Keratinocyte (primary cell): ENCODE data around the gene COG6. TPM values are rescaled to one million over a fixed set of nuclear protein-coding genes. Genes with fewer than 3 reads are reported as not detected.

Experiments
- DNase-seq: peaks from one replicate; pipeline ENCODE4 v3.0.0-alpha.2; 2011; ENCODE audit warnings: low read depth, missing footprints, low spot score
- FAIRE-seq: peaks from 2 replicates; lab custom pipeline; 2011; peaks lifted over from hg19 to GRCh38; lab: Jason Lieb, UNC
- H2AFZ ChIP-seq: 2 replicates; pipeline ENCODE4 v1.6.0; 2012; ENCODE audit warnings: low read length, control low read depth, inconsistent platforms; ENCODE audit not compliant: control insufficient read depth
- H3K27ac ChIP-seq: 2 replicates; pipeline ENCODE4 v1.5.1; 2011; ENCODE audit warnings: low read length; ENCODE audit not compliant: control insufficient read depth, insufficient read depth
- H3K27me3 ChIP-seq: 3 replicates; pipeline ENCODE4 v1.6.0; 2011; ENCODE audit warnings: low read length; ENCODE audit not compliant: control insufficient read depth, insufficient read depth; ENCODE audit errors: extremely low read depth
- H3K36me3 ChIP-seq, 2 experiments: 2 replicates in 1 of 2; 3 replicates in 1 of 2; pipeline ENCODE4 v1.5.1; 2011; ENCODE audit warnings: low read length in 2 of 2, mild to moderate bottlenecking in 1 of 2; ENCODE audit not compliant: control insufficient read depth in 2 of 2, insufficient read depth in 2 of 2; ENCODE audit errors: extremely low read depth in 1 of 2
- H3K4me1 ChIP-seq: 3 replicates; pipeline ENCODE4 v1.5.1; 2011; ENCODE audit warnings: low read length; ENCODE audit not compliant: control insufficient read depth, insufficient read depth; ENCODE audit errors: extremely low read depth
- H3K4me2 ChIP-seq: 3 replicates; pipeline ENCODE4 v1.6.0; 2011; ENCODE audit warnings: low read depth, low read length; ENCODE audit not compliant: control insufficient read depth, insufficient read depth; ENCODE audit errors: extremely low read depth
- H3K4me3 ChIP-seq, 3 experiments: fragments of 200-600 bp in 1 of 3; sonication (generic) in 1 of 3; 2 replicates in 2 of 3; 3 replicates in 1 of 3; pipeline ENCODE4 v1.5.1; 2011 to 2016; ENCODE audit warnings: low read length in 3 of 3, mild to moderate bottlenecking in 3 of 3, control low read depth in 2 of 3, inconsistent platforms in 1 of 3, low read depth in 1 of 3, mixed read lengths in 1 of 3, mixed run types in 1 of 3, moderate library complexity in 1 of 3; ENCODE audit not compliant: control insufficient read depth in 2 of 3, insufficient read depth in 2 of 3; ENCODE audit errors: extremely low read depth in 1 of 3
- H3K79me2 ChIP-seq: 2 replicates; pipeline ENCODE4 v1.6.0; 2012; ENCODE audit warnings: low read length; ENCODE audit not compliant: control insufficient read depth, insufficient read depth
- H3K9ac ChIP-seq: 3 replicates; pipeline ENCODE4 v1.6.0; 2011; ENCODE audit warnings: low read length; ENCODE audit not compliant: control insufficient read depth, insufficient read depth; ENCODE audit errors: extremely low read depth
- H3K9me1 ChIP-seq: 3 replicates; pipeline ENCODE4 v1.6.0; 2011; ENCODE audit warnings: low read length; ENCODE audit not compliant: control insufficient read depth, insufficient read depth; ENCODE audit errors: extremely low read depth
- H3K9me3 ChIP-seq: 2 replicates; pipeline ENCODE4 v1.5.1; 2012; ENCODE audit warnings: low read depth, low read length; ENCODE audit not compliant: control insufficient read depth
- H4K20me1 ChIP-seq: 3 replicates; pipeline ENCODE4 v1.6.0; 2011; ENCODE audit warnings: low read length; ENCODE audit not compliant: control insufficient read depth, insufficient read depth; ENCODE audit errors: extremely low read depth
- EZH2 ChIP-seq: IDR thresholded peaks from one replicate; pipeline ENCODE4 v1.6.1; 2012; ENCODE audit warnings: inconsistent platforms, mild to moderate bottlenecking, low read length, moderate library complexity
- dilution Hi-C: fragments of 300-500 bp; cut with MboI; formaldehyde crosslinking; loops from one replicate; pipeline ENCODE4 v1.7.0; 2020; ENCODE audit warnings: low sequenced_read_pairs; ENCODE audit not compliant: extremely low pct_ligation_motif_present
- polyA plus RNA-seq, 5 experiments: library from polyadenylated mRNA; depleted of rRNA in 3 of 5; stranded (reverse) in 3 of 5; stranded (forward) in 1 of 5; unstranded in 1 of 5; fragments of >200 nt; gene quantifications; 1 replicate in 1 of 5; 2 replicates in 3 of 5; 3 replicates in 1 of 5; pipeline versions ENCODE4 v1.2.1 to v1.2.3, GENCODE V29; 2011 to 2012; ENCODE audit warnings: missing spikeins in 2 of 5, low read depth in 1 of 5, low replicate concordance in 1 of 5
- TF ChIP-seq, protein P1 (sequence below), 3 experiments: IDR thresholded peaks in 1 of 3; conservative IDR thresholded peaks in 1 of 3; optimal IDR thresholded peaks in 1 of 3; 2 replicates in 2 of 3; 3 replicates in 1 of 3; pipeline versions ENCODE3 to v1.5.1; 2011; ENCODE audit warnings: low read length in 3 of 3, mild to moderate bottlenecking in 3 of 3, moderate library complexity in 2 of 3, control low read depth in 1 of 3, inconsistent platforms in 1 of 3; ENCODE audit not compliant: insufficient read depth in 2 of 3; ENCODE audit errors: extremely low read depth in 1 of 3

The COG6 gene
- polyA plus RNA-seq, 1 donor (not counting 4 experiments of a cell fraction or from before 2014, with no cell fraction given), result 25.5 TPM

DNA sequence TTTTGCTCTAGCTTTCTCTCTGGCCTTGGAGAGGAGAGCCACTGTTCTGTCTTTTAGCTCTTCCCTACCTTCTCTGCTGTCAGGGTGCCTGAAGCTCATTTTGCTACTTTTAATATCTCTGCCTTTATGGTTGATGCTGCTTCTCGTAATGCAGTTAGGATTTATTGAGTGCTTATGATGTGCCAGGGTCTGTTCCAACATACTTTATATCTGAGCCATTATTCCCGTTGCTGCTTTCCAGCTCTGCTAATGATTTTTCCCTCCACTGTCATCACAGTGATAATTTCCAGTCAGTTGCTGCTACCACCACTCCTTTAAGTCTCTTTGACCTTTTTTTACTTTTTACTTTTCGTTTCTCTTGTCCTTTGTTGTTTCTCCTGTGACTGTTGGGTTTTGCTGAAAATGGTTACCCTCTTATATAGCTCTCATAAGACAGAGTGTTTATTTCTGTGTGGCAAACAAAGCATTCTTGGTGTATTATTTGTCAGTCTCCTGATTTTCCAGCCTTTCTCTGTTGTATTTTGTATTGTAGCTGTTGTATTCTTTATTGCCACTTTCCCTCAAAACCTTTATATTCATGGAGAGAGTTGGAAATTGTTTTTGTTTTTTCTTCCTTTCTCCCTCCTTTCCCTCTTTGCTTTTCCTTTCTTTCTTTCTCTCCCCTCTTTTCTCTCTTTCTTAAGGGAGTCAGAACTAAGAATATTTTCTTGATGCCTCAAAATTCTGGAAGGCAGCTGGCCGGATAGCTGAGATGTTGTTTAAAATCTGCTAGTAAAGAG lies 37.4 kb downstream of the COG6 start:
- no peaks in the 10 kb centered on the region for H3K9me1 ChIP-seq
- no peak overlapping the region for H3K9ac ChIP-seq
- H3K36me3 ChIP-seq, result peaks cover 2 to 4% of the 10 kb centered on the region in 2 experiments
- TF ChIP-seq, protein P1, sequence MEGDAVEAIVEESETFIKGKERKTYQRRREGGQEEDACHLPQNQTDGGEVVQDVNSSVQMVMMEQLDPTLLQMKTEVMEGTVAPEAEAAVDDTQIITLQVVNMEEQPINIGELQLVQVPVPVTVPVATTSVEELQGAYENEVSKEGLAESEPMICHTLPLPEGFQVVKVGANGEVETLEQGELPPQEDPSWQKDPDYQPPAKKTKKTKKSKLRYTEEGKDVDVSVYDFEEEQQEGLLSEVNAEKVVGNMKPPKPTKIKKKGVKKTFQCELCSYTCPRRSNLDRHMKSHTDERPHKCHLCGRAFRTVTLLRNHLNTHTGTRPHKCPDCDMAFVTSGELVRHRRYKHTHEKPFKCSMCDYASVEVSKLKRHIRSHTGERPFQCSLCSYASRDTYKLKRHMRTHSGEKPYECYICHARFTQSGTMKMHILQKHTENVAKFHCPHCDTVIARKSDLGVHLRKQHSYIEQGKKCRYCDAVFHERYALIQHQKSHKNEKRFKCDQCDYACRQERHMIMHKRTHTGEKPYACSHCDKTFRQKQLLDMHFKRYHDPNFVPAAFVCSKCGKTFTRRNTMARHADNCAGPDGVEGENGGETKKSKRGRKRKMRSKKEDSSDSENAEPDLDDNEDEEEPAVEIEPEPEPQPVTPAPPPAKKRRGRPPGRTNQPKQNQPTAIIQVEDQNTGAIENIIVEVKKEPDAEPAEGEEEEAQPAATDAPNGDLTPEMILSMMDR (optimal IDR thresholded peaks at IDR 0.05 in 1 of 3, IDR thresholded peaks at IDR 0.05 in 1 of 3, conservative IDR thresholded peaks at IDR 0.05 in 1 of 3; ENCODE audit: extremely low read depth in 1 of 3, insufficient read depth in 2 of 3, low read length in 3 of 3), result no peak
- TF ChIP-seq EZH2, result no peak
- H2AFZ ChIP-seq, result no peak overlapping the region
- H3K27ac ChIP-seq, result no peak overlapping the region
- H3K4me2 ChIP-seq, result no peak overlapping the region
- DNase-seq (no peak), FAIRE-seq (no peak)
- H3K4me3 ChIP-seq, result no peak overlapping the region
- H3K4me1 ChIP-seq, result no peaks in the 10 kb centered on the region
- H3K79me2 ChIP-seq, result no peaks in the 10 kb centered on the region
- H3K27me3 ChIP-seq, result no peaks in the 10 kb centered on the region
- H3K9me3 ChIP-seq, result no peaks in the 10 kb centered on the region
- dilution Hi-C loops, result no loop called here
- H4K20me1 ChIP-seq, result no peaks in the 10 kb centered on the region

DNA sequence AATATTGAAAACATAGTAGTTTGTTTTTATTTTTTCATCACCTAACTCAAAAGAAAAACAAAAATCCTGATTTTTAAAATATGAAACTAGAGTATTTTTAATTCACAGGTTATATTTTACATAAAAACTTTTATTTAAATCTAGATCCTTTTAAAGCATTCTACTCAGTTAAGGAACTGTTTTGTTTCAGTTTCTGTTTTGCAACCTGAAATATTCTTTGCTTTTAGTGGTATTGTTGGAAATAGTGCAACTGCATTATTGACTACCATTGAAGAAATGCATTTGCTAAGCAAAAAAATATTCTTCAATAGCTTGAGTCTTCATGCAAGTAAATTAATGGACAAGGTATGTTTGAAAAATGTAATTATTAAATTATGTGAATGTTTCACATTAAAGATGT lies 43.8 kb downstream of the COG6 start:
- dilution Hi-C loops, result no loop called here
- no peaks in the 10 kb centered on the region for H3K4me1 ChIP-seq
- H3K27me3 ChIP-seq, result no peaks in the 10 kb centered on the region
- H2AFZ ChIP-seq, result no peak overlapping the region
- no peaks in the 10 kb centered on the region for H3K79me2 ChIP-seq
- H3K4me2 ChIP-seq, result no peak overlapping the region
- no peak overlapping the region for H3K9ac ChIP-seq
- no peak overlapping the region for H3K4me3 ChIP-seq
- no peak for FAIRE-seq
- H4K20me1 ChIP-seq, result no peaks in the 10 kb centered on the region
- no peaks in the 10 kb centered on the region for H3K9me3 ChIP-seq
- DNase-seq, result no peak
- peaks cover 0 to 4% of the 10 kb centered on the region in 2 experiments for H3K36me3 ChIP-seq
- H3K9me1 ChIP-seq, result no peaks in the 10 kb centered on the region
- no peak for TF ChIP-seq EZH2
- TF ChIP-seq, protein P1 (optimal IDR thresholded peaks at IDR 0.05 in 1 of 3, IDR thresholded peaks at IDR 0.05 in 1 of 3, conservative IDR thresholded peaks at IDR 0.05 in 1 of 3; ENCODE audit: extremely low read depth in 1 of 3, insufficient read depth in 2 of 3, low read length in 3 of 3), result no peak
- no peak overlapping the region for H3K27ac ChIP-seq
